Measurements from ENCODE around the gene QRICH1. TPM values are rescaled to one million over a fixed set of nuclear protein-coding genes. Genes with fewer than 3 reads are reported as not detected.

QRICH1 gene, protein sequence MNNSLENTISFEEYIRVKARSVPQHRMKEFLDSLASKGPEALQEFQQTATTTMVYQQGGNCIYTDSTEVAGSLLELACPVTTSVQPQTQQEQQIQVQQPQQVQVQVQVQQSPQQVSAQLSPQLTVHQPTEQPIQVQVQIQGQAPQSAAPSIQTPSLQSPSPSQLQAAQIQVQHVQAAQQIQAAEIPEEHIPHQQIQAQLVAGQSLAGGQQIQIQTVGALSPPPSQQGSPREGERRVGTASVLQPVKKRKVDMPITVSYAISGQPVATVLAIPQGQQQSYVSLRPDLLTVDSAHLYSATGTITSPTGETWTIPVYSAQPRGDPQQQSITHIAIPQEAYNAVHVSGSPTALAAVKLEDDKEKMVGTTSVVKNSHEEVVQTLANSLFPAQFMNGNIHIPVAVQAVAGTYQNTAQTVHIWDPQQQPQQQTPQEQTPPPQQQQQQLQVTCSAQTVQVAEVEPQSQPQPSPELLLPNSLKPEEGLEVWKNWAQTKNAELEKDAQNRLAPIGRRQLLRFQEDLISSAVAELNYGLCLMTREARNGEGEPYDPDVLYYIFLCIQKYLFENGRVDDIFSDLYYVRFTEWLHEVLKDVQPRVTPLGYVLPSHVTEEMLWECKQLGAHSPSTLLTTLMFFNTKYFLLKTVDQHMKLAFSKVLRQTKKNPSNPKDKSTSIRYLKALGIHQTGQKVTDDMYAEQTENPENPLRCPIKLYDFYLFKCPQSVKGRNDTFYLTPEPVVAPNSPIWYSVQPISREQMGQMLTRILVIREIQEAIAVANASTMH
- total RNA-seq (2014; rRNA removed; shearing (Covaris generic)), result 51.6 and 74.4 TPM in 2 replicates

DNA sequence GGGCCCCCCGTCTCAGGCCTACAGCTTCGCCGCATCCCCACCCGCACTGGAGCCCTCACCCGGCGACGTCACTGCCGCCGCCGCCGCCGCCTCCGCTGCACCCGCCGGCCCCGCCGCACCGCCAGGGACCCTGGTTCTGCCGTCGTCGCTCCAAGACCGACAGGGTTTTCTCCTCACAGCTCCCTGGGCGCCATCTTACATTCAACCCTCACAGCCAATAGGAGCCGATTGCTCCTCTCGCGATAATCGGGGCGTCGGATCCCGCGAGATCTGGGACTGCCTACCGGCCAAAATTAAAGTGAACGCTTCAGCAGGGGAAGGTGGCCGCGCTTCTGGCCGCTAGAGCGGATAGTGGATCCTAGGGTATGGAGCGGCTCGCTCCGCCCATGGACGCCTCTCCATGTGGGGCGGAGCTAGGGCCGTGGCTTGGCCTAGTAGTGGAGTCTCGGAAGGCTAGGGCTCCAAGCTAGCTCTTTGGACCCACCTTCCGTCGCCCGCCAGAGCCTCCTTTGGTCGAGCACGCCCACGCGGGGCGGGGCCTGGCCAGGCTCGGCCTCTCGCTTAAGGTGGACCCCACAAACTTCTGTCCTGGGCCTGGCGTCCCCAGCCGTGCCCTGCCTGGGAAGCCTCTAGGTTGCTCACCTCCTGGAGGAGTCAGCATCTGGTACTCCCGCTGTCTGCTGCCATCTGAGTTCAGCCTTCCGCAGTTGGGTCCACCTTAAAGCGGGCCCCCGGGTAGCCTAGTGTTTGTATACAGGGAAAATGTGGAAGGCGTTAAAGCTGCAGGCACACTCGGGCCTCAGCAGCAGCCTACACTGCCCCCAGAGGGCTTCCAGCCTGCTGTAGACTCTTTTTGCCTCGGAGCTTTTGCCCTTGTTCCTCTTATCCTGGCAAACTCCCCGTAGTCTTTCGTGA, at the start of gene QRICH1:
Gene QRICH1, minus strand, starts transcription at position 219 of the 915 bp plus-strand sequence. CDS start 17,054 bp downstream, outside the sequence.
- peak; percentile 96 for DNase-seq (ENCODE audit: low spot score)

DNA sequence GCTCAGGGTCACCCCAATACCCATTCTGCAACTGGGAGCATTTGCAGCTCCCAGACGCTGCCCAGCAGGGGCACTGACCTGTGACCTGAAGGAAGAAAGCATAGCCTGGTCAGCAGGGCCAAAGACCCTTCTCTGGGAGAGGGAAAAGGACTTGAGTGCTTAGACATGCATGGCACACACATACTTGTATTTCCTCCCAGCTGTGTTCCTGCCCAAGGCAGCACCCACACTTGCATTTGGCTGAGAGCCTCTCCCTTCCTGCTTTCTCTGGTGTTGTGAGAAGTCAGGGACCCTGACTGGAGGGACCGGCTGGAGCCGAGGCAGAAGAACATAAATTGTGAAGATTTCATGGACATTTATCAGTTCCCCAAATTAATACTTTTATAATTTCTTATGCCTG, 46.2 kb upstream of the QRICH1 start:
- DNase-seq (ENCODE audit: low spot score), result no peak

DNA sequence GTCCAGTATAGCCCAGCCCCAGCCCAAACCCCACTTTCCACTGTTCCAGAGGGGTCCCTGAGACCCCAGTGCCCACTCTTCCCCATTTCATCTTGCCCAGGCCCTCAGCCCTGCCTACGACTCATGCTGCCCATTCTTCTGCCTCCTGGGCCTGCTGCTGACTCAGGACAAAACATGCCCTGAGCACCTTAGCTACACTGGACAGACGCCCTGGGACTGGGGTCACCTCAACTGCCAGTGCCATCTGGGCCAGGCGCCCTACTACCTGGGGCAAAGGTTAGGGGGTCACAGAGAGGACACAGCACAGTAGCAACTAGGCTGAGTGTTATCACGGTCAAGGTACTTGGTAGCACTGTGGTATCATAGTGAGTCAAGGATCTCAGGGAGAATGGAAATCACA, 41.6 kb upstream of the QRICH1 start:
- no peak for DNase-seq (ENCODE audit: low spot score)

DNA sequence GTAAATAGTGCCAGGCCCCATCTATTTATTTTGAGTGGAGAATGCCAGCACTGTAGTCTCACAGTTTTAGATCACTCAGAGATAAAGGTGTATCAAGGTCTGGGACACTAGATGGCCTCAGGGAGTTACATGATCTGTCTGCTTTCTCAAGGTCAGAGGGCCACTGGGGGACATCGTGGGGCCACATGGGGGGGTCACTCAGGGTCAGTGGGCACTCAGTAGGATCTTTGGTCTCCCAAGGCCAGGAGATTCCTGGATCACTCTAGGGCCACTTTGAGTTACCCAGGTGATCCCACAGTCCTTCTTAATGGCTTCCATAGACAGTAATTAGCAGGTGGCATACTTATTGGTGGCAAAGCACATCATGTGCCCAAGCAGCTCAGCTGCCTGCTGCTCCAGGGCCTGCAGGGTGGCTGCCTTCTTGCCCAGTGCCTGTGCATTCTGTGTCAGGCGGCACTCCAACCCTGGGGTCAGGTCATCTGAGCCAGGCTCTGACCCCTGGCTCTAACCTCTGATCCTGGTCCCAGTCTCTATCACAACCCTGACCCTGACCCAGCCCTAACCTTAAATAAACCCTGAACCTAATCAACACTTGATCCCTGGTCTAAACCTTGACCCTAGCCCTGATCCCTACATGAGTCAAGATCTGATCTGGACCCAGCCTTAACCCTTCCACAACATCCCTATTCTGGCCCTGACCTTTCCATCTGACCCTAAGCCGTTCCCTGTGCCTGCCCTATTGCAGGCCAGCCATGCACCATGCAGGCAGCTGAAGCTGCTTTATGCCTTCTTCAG, 40.8 kb upstream of the QRICH1 start:
- DNase-seq (ENCODE audit: low spot score), result peak; percentile 2

DNA sequence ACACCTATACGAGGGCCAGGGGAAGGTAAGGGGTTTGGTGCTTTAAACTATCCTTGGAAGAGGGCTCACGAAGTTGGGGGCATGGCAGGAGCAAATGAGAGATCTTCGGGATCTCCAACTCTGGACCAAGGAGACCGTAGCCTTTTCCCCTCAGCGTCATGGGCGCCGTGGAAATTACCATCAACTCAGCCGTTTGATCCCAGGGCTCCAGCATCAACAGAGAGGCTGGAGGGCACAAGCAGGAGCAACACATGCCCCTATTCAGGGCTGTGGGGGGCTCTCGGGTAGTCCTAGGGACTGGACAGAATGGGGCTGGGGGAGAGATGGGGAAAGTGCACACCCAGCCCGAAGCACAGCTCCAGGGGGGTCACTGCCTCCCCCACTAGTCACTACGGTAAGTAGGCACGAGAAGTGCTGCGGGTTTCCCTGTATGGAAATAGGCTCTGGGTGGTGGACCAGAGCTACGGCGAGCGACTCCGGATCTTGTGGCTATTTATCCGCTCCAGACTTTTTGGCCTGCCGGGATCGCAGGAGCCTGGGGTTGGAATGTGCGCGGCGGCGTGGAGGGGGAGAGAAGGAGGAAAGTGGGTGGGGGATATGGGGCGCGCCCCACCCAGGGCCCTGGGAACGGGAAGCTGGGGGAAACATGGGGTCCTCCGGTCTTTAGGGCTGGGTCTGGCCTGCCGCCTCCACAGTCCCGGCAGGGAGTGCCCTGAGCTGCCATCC, 39.5 kb upstream of the QRICH1 start:
- peak; percentile 69 for DNase-seq (ENCODE audit: low spot score)

DNA sequence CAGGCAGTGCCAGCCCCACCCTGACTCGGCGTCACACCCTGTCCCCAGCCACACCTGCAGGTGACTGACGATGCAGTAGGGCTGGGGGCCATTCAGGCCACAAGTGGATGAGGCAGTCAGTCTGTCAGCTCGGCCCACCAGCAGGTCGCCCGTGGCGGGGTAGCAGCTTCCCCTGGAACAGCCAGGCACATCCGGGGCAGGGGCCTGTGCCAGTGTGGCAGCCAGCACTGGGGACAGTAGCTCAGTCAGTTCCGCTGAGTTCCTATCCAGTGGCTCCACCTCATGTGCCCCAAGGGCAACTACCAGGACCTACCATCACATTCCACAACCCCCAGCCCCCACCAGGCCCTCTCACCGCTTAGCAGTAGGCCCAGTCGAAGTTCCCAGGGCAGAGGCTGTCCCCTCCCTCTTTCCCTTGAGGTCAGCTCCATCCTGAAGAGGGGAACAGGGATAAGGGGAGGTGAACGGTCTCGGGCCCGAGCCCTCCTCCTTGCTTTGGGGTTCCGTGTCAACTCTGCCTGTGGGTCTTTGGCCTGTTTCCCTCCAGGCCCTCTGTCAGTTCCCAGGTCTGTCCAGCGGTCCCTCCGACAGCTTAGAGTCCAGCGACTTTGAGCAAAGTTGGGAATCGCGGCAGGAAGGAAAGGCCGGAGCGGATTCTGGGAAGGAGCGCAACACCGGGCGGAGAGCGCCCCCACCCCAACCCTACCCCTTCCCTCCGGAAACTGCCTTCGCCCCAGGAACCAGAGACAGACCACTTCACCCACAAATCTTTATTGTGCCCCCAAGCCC, 38.8 kb upstream of the QRICH1 start, which contains the start of gene LAMB2:
Gene LAMB2, minus strand, starts transcription at position 614 of the 789 bp plus-strand sequence. Its CDS starts 183 bp downstream, at position 431.
- peak; percentile 52 for DNase-seq (ENCODE audit: low spot score)

DNA sequence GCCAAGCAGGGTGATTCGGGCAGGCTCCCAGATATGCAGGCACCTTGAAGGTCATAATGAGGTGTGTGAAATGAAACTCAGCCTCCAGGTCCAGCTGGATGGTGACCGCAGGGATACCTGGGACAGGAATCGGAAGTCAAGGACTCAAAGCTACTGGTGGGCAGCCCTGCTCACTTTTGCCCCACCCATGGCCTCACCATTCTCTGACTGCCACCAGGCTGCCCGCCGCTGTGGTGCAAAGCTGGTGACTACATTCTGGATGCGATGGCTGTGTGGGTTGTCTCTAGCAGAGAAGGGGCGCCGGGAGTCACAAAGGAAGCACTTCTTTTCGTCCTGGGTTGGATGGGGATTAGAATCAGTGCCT, 38.2 kb upstream of the QRICH1 start:
- DNase-seq (ENCODE audit: low spot score), result no peak

DNA sequence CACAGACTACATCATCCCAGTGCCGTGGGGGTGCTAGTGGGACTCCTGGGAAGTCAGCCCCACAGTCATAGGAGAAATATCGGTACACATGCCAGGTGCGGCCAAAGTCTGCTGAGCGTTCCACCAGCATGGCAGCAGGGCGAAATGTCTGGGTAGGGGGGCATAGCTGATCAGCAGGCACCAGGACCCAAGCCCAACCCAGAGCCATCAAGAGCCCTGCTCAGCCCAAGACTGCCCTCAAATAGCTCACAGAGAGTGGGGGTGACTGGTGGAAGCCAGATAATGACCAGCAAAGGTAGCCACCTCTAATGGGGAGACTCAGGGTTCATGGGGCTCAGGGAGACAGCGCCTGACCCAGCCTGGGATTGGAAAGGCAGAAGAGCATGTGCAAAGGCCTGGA, 37.7 kb upstream of the QRICH1 start:
- DNase-seq (ENCODE audit: low spot score), result no peak

DNA sequence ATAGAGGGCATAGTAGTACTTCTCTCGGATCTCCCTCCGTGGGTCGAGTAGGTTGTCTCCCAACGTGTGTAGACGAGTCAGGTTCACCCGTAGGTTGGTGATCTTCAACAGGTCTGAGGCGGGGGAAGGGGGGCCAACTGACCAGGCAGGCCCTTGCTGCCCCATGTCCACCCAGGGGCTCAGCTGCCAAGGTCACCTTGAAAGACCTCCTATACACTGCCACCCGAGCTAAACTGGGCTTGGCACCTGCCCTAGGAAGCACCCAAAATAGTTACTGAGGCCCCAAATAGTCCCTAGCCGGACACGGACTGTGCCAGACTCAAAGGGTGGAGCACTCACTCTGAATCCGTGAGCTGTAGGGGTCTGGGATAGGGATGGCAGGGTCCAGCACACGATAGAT, 37.2 kb upstream of the QRICH1 start:
- DNase-seq (ENCODE audit: low spot score), result no peak

DNA sequence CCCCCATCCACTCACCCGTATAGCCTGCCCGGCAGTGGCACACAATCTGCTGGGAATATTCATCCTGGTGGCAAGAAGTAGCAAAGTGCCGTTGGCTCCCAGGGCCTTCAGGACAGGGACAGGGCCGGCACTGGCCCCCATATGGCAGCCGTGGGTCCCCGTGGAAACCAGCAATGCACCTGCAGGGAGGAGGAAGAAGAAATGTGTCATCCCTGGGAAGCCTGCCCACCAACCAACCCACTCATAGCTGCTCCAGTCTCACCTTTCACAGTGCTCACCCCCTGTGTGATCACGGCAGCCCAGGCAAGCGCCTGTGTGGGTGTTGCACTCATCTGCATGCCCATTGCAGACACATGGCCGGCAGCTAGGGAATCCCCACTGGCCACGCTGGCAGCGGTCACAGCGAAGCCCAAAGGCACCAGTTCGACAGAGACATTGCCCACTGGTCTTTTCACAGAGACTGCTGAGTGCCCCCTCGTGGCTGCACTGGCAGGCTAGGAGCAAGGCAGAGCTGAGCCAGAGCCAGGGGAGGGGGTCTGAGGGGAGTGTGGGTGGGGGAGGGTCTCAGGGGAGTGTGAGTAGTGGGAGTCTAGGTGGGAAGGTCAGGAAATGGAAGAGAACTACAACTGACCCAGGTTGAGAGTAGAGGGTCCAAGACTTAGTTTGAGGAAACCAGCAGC, 31.3 kb upstream of the QRICH1 start:
- DNase-seq (ENCODE audit: low spot score), result no peak

DNA sequence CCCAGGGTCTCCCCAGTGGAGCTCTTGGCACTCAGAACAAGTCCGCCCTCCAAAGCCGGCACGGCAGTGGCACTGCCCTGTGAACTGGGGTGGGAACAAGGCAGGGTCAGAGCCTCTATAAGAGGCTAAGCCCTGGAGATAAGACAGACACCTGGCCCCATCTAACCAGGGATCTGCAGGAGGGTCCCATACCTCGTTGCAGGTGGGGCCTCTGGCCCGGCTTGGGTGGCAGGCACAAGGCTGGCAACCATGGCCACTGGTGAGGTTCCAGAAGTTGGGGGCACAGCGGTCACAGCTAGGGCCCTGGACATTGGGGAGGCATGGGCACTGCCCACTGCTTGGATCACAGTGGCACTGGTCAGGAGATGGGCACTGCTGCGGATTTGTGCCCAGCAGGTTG, 30.3 kb upstream of the QRICH1 start:
- no peak for DNase-seq (ENCODE audit: low spot score)

DNA sequence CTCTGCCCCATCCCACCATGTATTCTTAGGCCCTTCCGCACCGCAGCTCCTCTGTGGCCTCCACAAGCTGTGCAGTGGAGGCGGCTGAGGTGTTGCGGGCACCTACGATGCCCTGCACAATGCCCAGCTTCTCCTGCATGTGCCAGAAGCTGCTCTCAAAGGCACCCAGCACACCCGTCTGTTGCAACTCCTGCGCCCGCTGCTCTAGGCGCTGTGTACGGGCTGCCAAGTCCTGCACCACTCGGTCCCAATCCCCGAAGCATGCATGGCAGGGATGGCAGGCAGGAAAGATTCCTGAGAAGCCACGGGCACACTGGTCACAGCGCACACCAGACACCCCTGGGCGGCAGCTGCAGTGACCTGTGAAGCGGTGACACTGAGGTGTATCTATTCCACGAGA, 29.8 kb upstream of the QRICH1 start:
- DNase-seq (ENCODE audit: low spot score), result no peak

DNA sequence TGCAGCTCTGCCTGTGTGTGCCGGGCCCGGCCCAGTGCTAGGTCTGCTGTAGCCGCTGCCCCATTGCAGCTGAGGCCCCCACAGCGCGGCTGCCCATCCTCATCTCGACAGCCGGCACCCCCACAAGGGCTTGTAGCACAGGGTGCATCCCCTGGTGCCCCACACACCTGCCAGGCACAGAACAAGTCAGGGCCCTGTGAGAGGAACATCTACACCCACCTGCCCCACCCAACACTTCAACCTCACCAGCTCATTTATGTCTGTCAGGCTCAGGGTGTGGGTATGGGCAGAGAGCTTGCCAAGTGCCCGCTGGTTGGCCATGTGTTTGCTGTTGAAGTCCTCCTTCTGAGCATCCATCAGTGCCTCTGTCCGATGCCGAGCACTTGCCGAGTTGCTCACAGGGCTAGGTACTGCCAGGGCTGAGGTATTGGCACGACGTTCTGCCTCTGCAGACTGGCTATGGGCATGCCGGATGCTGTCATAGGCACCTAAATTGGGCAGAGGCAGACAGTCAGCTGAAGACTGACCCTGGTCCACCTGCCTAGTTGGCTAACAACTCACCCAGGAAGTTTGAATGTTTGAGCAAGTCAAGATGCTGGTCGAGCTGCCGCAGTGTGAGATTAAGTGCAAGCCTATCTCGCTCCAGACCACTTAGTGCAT, 29.1 kb upstream of the QRICH1 start:
- no peak for DNase-seq (ENCODE audit: low spot score)

DNA sequence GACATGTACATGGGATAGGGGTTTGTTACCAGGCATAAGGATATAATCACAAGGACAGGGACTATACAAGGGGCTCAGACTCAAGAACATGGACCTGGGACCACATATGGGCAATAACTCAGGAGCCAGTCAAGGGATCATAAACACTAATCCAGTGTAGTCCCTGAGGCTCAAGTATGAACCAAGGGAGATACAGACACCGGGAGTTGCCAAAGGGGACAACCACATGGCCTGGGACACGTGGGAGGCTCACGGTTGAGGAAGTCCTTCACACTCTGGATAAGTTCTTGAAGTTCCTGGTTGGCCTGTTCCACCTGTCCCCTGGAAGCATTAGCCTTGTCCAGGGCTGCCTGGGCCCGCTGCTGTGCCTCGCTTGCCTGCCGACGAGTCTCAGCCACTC, 28.6 kb upstream of the QRICH1 start:
- no peak for DNase-seq (ENCODE audit: low spot score)

DNA sequence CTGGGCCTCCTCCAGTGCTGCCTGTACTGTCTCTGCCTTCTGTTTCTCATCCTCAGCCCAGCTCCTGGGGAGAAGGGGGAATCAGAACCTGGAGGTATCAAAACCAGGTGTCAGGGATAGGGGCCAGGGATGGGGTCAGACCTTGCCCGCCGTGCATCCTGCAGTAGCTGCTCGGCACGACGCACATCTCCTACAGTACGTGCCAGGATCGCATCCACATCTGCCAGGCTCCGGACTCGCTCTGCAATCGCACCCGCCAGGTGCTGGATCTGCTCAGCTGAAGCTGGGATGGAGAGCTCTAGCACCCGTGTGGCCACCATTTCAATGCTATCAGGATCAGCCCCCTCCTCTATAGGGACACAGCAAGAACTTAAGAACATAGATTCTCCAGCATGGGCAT, 28.2 kb upstream of the QRICH1 start:
- no peak for DNase-seq (ENCODE audit: low spot score)

DNA sequence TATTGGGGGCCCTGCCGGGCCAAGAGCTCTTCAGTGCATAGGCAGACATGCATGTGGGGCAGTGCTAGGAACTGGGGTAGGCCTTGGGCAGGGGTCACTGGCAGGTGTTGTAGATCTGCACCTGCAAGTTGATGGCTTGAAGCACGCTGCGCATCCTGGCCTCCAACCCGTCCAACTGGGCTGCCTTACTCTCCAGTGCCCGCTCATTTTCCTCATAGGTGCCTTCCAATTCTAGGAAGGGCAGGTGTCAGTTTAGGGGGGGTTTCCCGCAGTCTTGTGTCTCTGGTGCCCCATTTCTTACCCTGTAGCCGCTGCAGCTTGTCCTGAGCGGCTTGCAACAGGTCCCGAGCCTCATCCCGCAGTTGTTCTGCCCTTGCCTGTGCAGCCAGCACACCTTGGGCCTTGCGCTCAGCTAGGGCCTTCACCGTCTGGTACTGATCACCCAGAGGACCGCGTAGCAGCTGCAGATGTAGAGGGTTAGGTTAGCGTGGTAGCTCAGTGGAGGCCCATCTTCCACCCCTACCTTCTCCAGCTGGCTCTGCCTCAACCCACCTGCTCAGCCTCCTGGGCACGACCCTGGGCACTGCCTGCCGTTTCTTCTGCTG, 27.4 kb upstream of the QRICH1 start:
- DNase-seq (ENCODE audit: low spot score), result no peak

DNA sequence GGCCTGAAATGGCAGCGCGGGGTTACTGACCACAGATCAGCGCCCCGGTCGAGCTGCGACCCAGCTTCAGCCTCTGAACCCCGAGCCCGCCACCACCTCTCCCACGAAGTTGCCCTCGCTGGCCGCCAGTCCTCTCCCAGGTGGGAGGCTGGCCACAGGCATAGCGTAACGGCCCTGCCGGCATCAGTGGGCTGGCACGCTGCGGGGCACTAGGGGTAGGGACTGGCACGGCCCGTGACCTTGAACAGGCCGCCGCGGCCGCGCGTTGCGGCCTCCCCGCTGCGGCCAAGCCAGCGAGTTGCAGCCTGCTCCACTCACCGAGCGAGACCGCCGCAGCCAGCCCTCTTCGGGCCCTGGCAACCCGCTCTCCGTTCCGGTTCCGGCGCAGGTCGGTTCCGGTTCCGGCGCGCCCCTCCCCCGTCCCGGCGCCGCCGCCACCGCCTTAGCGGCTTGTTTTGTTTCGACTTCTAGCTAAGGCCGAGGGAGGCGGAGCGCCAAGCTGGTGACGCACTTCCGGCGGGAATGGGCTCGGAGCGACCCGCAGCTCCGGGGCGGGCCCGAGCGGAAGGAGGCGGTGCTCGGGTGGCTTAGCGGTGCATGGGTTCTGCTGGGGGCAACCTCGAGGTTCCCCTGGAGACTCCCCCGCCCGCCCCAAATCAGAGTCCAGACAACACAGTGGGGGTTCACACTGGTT, 26.7 kb upstream of the QRICH1 start, which contains the start of gene USP19:
Gene USP19, minus strand, starts transcription at position 386 of the 694 bp plus-strand sequence. CDS start 1,678 bp downstream, outside the sequence.
- DNase-seq (ENCODE audit: low spot score), result peak; percentile 83
